Testis (tissue), 2 donors: Measurements from ENCODE around the gene NPAS2.

Experiments
- POLR2A ChIP-seq: fragments of 450-650 bp; IDR thresholded peaks from one replicate; pipeline ENCODE4 v1.6.1; 2017; ENCODE audit warnings: antibody characterized with exemption, mild to moderate bottlenecking, moderate library complexity
- TF ChIP-seq, protein P1 (sequence below), 3 experiments: fragments of 450-650 bp in 2 of 3; fragments of 200-600 bp in 1 of 3; sonication (generic) in 1 of 3; IDR thresholded peaks; one replicate each; pipeline ENCODE4 v1.5.1; 2016 to 2019; ENCODE audit warnings: antibody characterized with exemption in 3 of 3, mild to moderate bottlenecking in 2 of 3, moderate library complexity in 1 of 3

GRCh38 chr2:100879296-100879695 is 59.4 kb downstream of the NPAS2 start:
- TF ChIP-seq, protein P1, sequence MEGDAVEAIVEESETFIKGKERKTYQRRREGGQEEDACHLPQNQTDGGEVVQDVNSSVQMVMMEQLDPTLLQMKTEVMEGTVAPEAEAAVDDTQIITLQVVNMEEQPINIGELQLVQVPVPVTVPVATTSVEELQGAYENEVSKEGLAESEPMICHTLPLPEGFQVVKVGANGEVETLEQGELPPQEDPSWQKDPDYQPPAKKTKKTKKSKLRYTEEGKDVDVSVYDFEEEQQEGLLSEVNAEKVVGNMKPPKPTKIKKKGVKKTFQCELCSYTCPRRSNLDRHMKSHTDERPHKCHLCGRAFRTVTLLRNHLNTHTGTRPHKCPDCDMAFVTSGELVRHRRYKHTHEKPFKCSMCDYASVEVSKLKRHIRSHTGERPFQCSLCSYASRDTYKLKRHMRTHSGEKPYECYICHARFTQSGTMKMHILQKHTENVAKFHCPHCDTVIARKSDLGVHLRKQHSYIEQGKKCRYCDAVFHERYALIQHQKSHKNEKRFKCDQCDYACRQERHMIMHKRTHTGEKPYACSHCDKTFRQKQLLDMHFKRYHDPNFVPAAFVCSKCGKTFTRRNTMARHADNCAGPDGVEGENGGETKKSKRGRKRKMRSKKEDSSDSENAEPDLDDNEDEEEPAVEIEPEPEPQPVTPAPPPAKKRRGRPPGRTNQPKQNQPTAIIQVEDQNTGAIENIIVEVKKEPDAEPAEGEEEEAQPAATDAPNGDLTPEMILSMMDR (IDR thresholded peaks at IDR 0.05): no peak
- TF ChIP-seq POLR2A: no peak
